GM12878 (cell line): ENCODE measurements around the gene PLOD3. TPM values are rescaled to one million over a fixed set of nuclear protein-coding genes. Genes with fewer than 3 reads are reported as not detected.

Source experiments
- ATAC-seq: fragments of 200-7000 bp; cut with Tn5 transposase; 3 replicates; pipeline ENCODE4 v1.9.1; 2020; ENCODE audit warnings: mild to moderate bottlenecking, moderate library complexity
- BruUV-seq: library from RNA; stranded (reverse); fragments of 400-500 nt; replicated peaks from 2 replicates; lab custom pipeline; 2021; lab: Mats Ljungman, UMichigan
- CTCF ChIA-PET: fragments of 300-600 bp; sonication (Branson Sonifier 250); formaldehyde crosslinking; extraction: SDS; loops from one replicate; lab custom pipeline; 2021; ENCODE audit warnings: inconsistent platforms; lab: Yijun Ruan, JAX
- POLR2A ChIA-PET: fragments of 350-600 bp; formaldehyde crosslinking; extraction: SDS; loops from one replicate; lab custom pipeline; 2021; ENCODE audit warnings: inconsistent platforms; lab: Charles Lee
- RAD21 ChIA-PET: fragments of 300-600 bp; sonication (Branson Sonifier 250); formaldehyde crosslinking; loops from one replicate; lab custom pipeline; 2023; ENCODE audit warnings: antibody characterized with exemption; ENCODE audit not compliant: unreplicated experiment; lab: Charles Lee
- SMC1A ChIA-PET: fragments of 300-600 bp; sonication (Branson Sonifier 250); formaldehyde crosslinking; loops from one replicate; lab custom pipeline; 2023; ENCODE audit not compliant: unreplicated experiment, uncharacterized antibody; lab: Charles Lee
- DNase-seq: peaks from one replicate; pipeline ENCODE4 v3.0.0-alpha.2; 2011; ENCODE audit warnings: low read depth, low spot score
- FAIRE-seq: peaks from 3 replicates; lab custom pipeline; 2011; peaks lifted over from hg19 to GRCh38; lab: Jason Lieb, UNC
- H2AFZ ChIP-seq: 2 replicates; pipeline ENCODE4 v1.6.0; 2011; ENCODE audit warnings: low read depth, low read length, control low read depth; ENCODE audit not compliant: control insufficient read depth
- H3K27ac ChIP-seq: 2 replicates; pipeline ENCODE4 v1.5.1; 2011; ENCODE audit warnings: control low read depth; ENCODE audit not compliant: control insufficient read depth, insufficient read depth
- H3K27me3 ChIP-seq, 2 experiments: replicated peaks in 1 of 2; 2 replicates each; pipeline versions ENCODE4 v1.6.0 to v1.6.1; 2011; ENCODE audit warnings: low read length in 1 of 2; ENCODE audit not compliant: control insufficient read depth in 2 of 2, insufficient read depth in 2 of 2
- H3K36me3 ChIP-seq, 2 experiments: 2 replicates each; pipeline ENCODE4 v1.5.1; 2011; ENCODE audit warnings: low read length in 1 of 2; ENCODE audit not compliant: control insufficient read depth in 2 of 2, insufficient read depth in 2 of 2
- H3K4me1 ChIP-seq: 2 replicates; pipeline ENCODE4 v1.6.1; 2011; ENCODE audit warnings: mild to moderate bottlenecking, low read length, moderate library complexity, mixed read lengths; ENCODE audit not compliant: control insufficient read depth, insufficient read depth
- H3K4me2 ChIP-seq: 2 replicates; pipeline ENCODE4 v1.6.0; 2011; ENCODE audit warnings: control low read depth; ENCODE audit not compliant: control insufficient read depth, insufficient read depth
- H3K4me3 ChIP-seq: fragments of 200-600 bp; sonication (generic); 2 replicates; pipeline ENCODE4 v1.5.1; 2016
- H3K79me2 ChIP-seq: 2 replicates; pipeline ENCODE4 v1.6.0; 2011; ENCODE audit warnings: low read length; ENCODE audit not compliant: control insufficient read depth, insufficient read depth
- H3K9ac ChIP-seq: 2 replicates; pipeline ENCODE4 v1.8.0; 2011; ENCODE audit warnings: low read length, control low read depth, mixed read lengths; ENCODE audit not compliant: control insufficient read depth, insufficient read depth
- H3K9me3 ChIP-seq: replicated peaks from 3 replicates; pipeline ENCODE4 v1.5.1; 2011; ENCODE audit warnings: mild to moderate bottlenecking, low read length; ENCODE audit not compliant: control insufficient read depth, insufficient read depth
- H4K20me1 ChIP-seq: 2 replicates; pipeline ENCODE4 v1.6.0; 2011; ENCODE audit not compliant: control insufficient read depth, insufficient read depth
- BHLHE40 ChIP-seq, 2 experiments: fragments of 450-650 bp in 1 of 2; IDR thresholded peaks; 2 replicates each; pipeline ENCODE4 v1.6.1; 2011 to 2017; ENCODE audit warnings: low read depth in 2 of 2, borderline replicate concordance in 1 of 2, improper control_type of control experiment in 1 of 2, low read length in 1 of 2, mild to moderate bottlenecking in 1 of 2
- BRCA1 ChIP-seq: IDR thresholded peaks from 2 replicates; pipeline ENCODE4 v1.6.1; 2011; ENCODE audit warnings: low read depth, low read length, improper control_type of control experiment
- ESRRA ChIP-seq: IDR thresholded peaks from 2 replicates; pipeline ENCODE4 v1.6.1; 2012; ENCODE audit warnings: mild to moderate bottlenecking, low read length, improper control_type of control experiment
- ETV6 ChIP-seq, 2 experiments: fragments of 450-650 bp in 1 of 2; IDR thresholded peaks in 1 of 2; conservative IDR thresholded peaks in 1 of 2; 2 replicates each; pipeline ENCODE4 v1.6.1; 2014; ENCODE audit warnings: antibody characterized with exemption in 1 of 2, borderline replicate concordance in 1 of 2, low read depth in 1 of 2, mild to moderate bottlenecking in 1 of 2, moderate library complexity in 1 of 2
- GATAD2B ChIP-seq: fragments of 450-650 bp; conservative IDR thresholded peaks from 2 replicates; pipeline ENCODE4 v1.6.1; 2017; ENCODE audit warnings: low read depth, mild to moderate bottlenecking, moderate library complexity
- IKZF1 ChIP-seq: fragments of 450-650 bp; conservative IDR thresholded peaks from 2 replicates; pipeline ENCODE4 v1.6.1; 2017; ENCODE audit warnings: antibody characterized with exemption, mild to moderate bottlenecking
- NFYA ChIP-seq: IDR thresholded peaks from 2 replicates; pipeline ENCODE4 v1.6.1; 2011; ENCODE audit warnings: low read depth, mild to moderate bottlenecking, low read length, improper control_type of control experiment, borderline replicate concordance
- SIN3A ChIP-seq: IDR thresholded peaks from 2 replicates; pipeline ENCODE4 v1.6.1; 2012; ENCODE audit warnings: low read depth, low read length, improper control_type of control experiment
- SMARCA5 ChIP-seq: fragments of 450-650 bp; IDR thresholded peaks from 2 replicates; pipeline ENCODE4 v1.6.1; 2017; ENCODE audit warnings: mild to moderate bottlenecking
- ZBED1 ChIP-seq: IDR thresholded peaks from 2 replicates; pipeline ENCODE4 v1.6.1; 2016; ENCODE audit warnings: borderline replicate concordance
- WGBS: methylation state at CpG from one replicate; pipeline ENCODE4 v1.1.6; 2016; ENCODE audit warnings: low lambda C conversion rate; ENCODE audit not compliant: insufficient replicate concordance, insufficient coverage; ENCODE audit errors: missing lambda C conversion rate; 5-methylcytosine and 5-hydroxymethylcytosine counted together
- in situ Hi-C: fragments of 300-500 bp; cut with MboI; formaldehyde crosslinking; loops from 9 replicates; pipeline ENCODE4 v1.14.3; 2018; ENCODE audit warnings: mixed read lengths
- intact Hi-C: fragments of 100-400 bp; cut with micrococcal nuclease; formaldehyde crosslinking; loops from one replicate; pipeline ENCODE4 v1.14.2; 2022; ENCODE audit not compliant: unreplicated experiment
- polyA plus RNA-seq, 11 experiments: library from polyadenylated mRNA; depleted of rRNA in 4 of 11; unstranded in 6 of 11; stranded (reverse) in 5 of 11; fragments of >200 nt; fragmentation: Nextera tagmentation in 4 of 11; fragmentation: Illumina TruSeq in 1 of 11; extraction: Ambion mirVana in 4 of 11; extraction: Trizol in 1 of 11; gene quantifications; 1 replicate in 1 of 11; 2 replicates in 10 of 11; pipeline versions ENCODE4 v1.2.1 to v1.2.3, GENCODE V29; 2011 to 2016; ENCODE audit warnings: inconsistent platforms in 2 of 11, missing spikeins in 2 of 11, low read depth in 1 of 11
- total RNA-seq, 4 experiments: library from RNA; depleted of rRNA in 3 of 4; stranded (reverse); fragments of >200 nt in 3 of 4; fragmentation: Illumina TruSeq in 1 of 4; extraction: Trizol in 1 of 4; gene quantifications; 2 replicates each; pipeline versions ENCODE4 v1.2.1 to v1.2.3, GENCODE V29; 2013 to 2021

Gene PLOD3
- total and polyA plus RNA-seq, 10 of the 15 experiments (the other 5 are each of a cell fraction or from before 2014, with no cell fraction given) = 0.53 to 27.8 (median 15.1) TPM

GRCh38 chr7:101218236-101219125 lies 1.1 kb upstream of the PLOD3 start (continued):
- TF ChIP-seq ESRRA (no peak), ETV6 (conservative IDR thresholded peaks at IDR 0.05 in 1 of 2, IDR thresholded peaks at IDR 0.05 in 1 of 2; ENCODE audit: borderline replicate concordance in 1 of 2, low read depth in 1 of 2) (no peak), ZBED1 (no peak)

GRCh38 chr7:101216860-101217387 lies 457 bp downstream of the PLOD3 start:
- RAD21 ChIA-PET = interaction anchor here (0.6 to 3.9 kb wide), 8 partner anchors 22 to 500 kb away, joined by 3 to 37 read pairs (median 6); partner anchors contain the start of gene FIS1
- no TSS peak for BruUV-seq

More at GRCh38 chr7:101216860-101217387, 457 bp downstream of the PLOD3 start:
- FAIRE-seq (no peak), DNase-seq (no peak), ATAC-seq (peak; percentile 53)
- ChIA-PET SMC1A (interaction anchor here (0.6 to 3.6 kb wide), 8 partner anchors 14 to 345 kb away, joined by 3 to 19 read pairs (median 4); partner anchors contain the start of genes FIS1 and MOGAT3), CTCF (interaction anchor here (0.5 to 3.4 kb wide), 16 partner anchors 11 to 739 kb away, joined by 3 to 63 read pairs (median 4); partner anchors contain the start of genes FIS1, IFT22, MOGAT3 and SLC12A9), POLR2A (interaction anchor here (0.6 to 2.1 kb wide), 13 partner anchors 9 to 604 kb away, joined by 3 to 12 read pairs (median 4); partner anchors contain the start of genes IFT22, MOSPD3, SLC12A9 and TRIM56)
- Histone ChIP-seq H3K4me2 (peak overlapping the region; percentile 89), H3K4me3 (peak overlapping the region; percentile 88), H3K4me1 (peaks cover 5% of the 10 kb centered on the region), H3K79me2 (peaks cover 30% of the 10 kb centered on the region), H3K9me3 (no peaks in the 10 kb centered on the region), H2AFZ (peak overlapping the region; percentile 93), H3K36me3 (no peaks in the 10 kb centered on the region; a peak in 1 of 4 replicates), H3K9ac (peak overlapping the region; percentile 75), H3K27ac (peak overlapping the region; percentile 88), H3K27me3 (no peaks in the 10 kb centered on the region), H4K20me1 (no peaks in the 10 kb centered on the region)
- intact Hi-C loops = no loop called here
- TF ChIP-seq BHLHE40 (IDR thresholded peaks at IDR 0.05; ENCODE audit: borderline replicate concordance in 1 of 2, low read depth in 2 of 2, low read length in 1 of 2) (peak in 1 of 2 experiments; percentile 81; a peak in 1 of 4 replicates), BRCA1 (no peak), SMARCA5 (peak; percentile 18; the same call in 1 of the 2 replicates), SIN3A (0 out of 2 replicates have a peak, but pooled peaks have one; percentile 40), IKZF1 (peak; percentile 25; the same call in 1 of the 2 replicates), GATAD2B (0 out of 2 replicates have a peak, but pooled peaks have one; percentile 18), NFYA (no peak)
- in situ Hi-C loops = no loop called here
- WGBS = under 1% methylated on average over 34 of the region's 34 CpGs
